Calu3 (cell line): ENCODE data around the gene B4GALNT3. TPM values are rescaled to one million over a fixed set of nuclear protein-coding genes. Genes with fewer than 3 reads are reported as not detected.

Experiments
- BruUV-seq: library from RNA; stranded (reverse); fragments of 400-500 nt; replicated peaks from 2 replicates; lab custom pipeline; 2021; lab: Mats Ljungman, UMichigan
- CTCF ChIA-PET: fragments of 300-600 bp; sonication (Branson Sonifier 250); formaldehyde crosslinking; loops from one replicate; lab custom pipeline; 2022; ENCODE audit warnings: antibody characterized with exemption; lab: Charles Lee
- DNase-seq: peaks from one replicate; pipeline ENCODE4 v3.0.0; 2022
- H3K27ac Mint-ChIP-seq: one replicate; pipeline ENCODE4 v1.8.0; 2022; ENCODE audit warnings: mixed read lengths; ENCODE audit not compliant: unreplicated experiment
- H3K27me3 Mint-ChIP-seq: one replicate; pipeline ENCODE4 v1.8.0; 2022; ENCODE audit warnings: mixed read lengths; ENCODE audit not compliant: unreplicated experiment
- H3K36me3 Mint-ChIP-seq: one replicate; pipeline ENCODE4 v1.8.0; 2022; ENCODE audit warnings: mild to moderate bottlenecking, moderate library complexity, mixed read lengths; ENCODE audit not compliant: insufficient read depth, unreplicated experiment
- H3K4me1 Mint-ChIP-seq: one replicate; pipeline ENCODE4 v1.8.0; 2022; ENCODE audit warnings: mild to moderate bottlenecking, low read depth, mixed read lengths; ENCODE audit not compliant: unreplicated experiment
- H3K4me3 Mint-ChIP-seq: one replicate; pipeline ENCODE4 v1.8.0; 2022; ENCODE audit warnings: mild to moderate bottlenecking, low read depth, moderate library complexity, mixed read lengths; ENCODE audit not compliant: unreplicated experiment
- H3K9me3 Mint-ChIP-seq: one replicate; pipeline ENCODE4 v1.8.0; 2022; ENCODE audit warnings: low read depth, mixed read lengths; ENCODE audit not compliant: unreplicated experiment
- CTCF ChIP-seq: fragments of 200-600 bp; IDR thresholded peaks from one replicate; pipeline ENCODE4 v1.8.0; 2022; ENCODE audit warnings: antibody characterized with exemption; ENCODE audit not compliant: unreplicated experiment
- intact Hi-C: fragments of 100-400 bp; cut with micrococcal nuclease; formaldehyde crosslinking; loops from one replicate; pipeline ENCODE4 v1.10.0; 2022; ENCODE audit not compliant: unreplicated experiment
- total RNA-seq: library from RNA; stranded (reverse); gene quantifications from 2 replicates; pipeline ENCODE4 v1.2.3, GENCODE V29; 2022

Gene B4GALNT3
- total RNA-seq, 1 experiment from 2014 or later, result 19.3 TPM

GRCh38 chr12:497501-498160 is 37.9 kb downstream of the B4GALNT3 start:
- Mint-ChIP-seq H3K9me3 (no peaks in the 10 kb centered on the region), H3K4me1 (peaks cover 33% of the 10 kb centered on the region), H3K27me3 (no peaks in the 10 kb centered on the region), H3K36me3 (no peaks in the 10 kb centered on the region), H3K27ac (no peak overlapping the region), H3K4me3 (no peak overlapping the region)
- intact Hi-C loops, result no loop called here
- CTCF ChIA-PET, result no interaction called here
- no TSS peak for BruUV-seq
- TF ChIP-seq CTCF, result no peak
- no peak for DNase-seq

- Mint-ChIP-seq H3K27me3 (no peaks in the 10 kb centered on the region), H3K4me3 (no peak overlapping the region), H3K9me3 (no peaks in the 10 kb centered on the region), H3K36me3 (peaks cover 6% of the 10 kb centered on the region), H3K4me1 (peaks cover 50% of the 10 kb centered on the region), H3K27ac (no peak overlapping the region)
- CTCF ChIA-PET, result interaction anchor here (1.1 kb wide), 1 partner anchor 10 kb away, joined by 3 read pairs; no protein-coding TSS in a partner anchor
- BruUV-seq, result no TSS peak
- intact Hi-C loops, result loop anchor here (5.0 kb wide), 2 partner anchors 37 to 38 kb away; no protein-coding TSS in a partner anchor
- TF ChIP-seq CTCF, result no peak
- DNase-seq, result no peak
These were observed 40.2 kb downstream of the B4GALNT3 start for GRCh38 chr12:499837-500458.

GRCh38 chr12:501722-502447 is 42.1 kb downstream of the B4GALNT3 start:
- peaks cover 6% of the 10 kb centered on the region for H3K36me3 Mint-ChIP-seq
- peak overlapping the region; percentile 87 for H3K27ac Mint-ChIP-seq
- intact Hi-C loops, result loop anchor here (5.0 kb wide), 2 partner anchors 35 to 40 kb away; no protein-coding TSS in a partner anchor
- no peak for TF ChIP-seq CTCF
- no peaks in the 10 kb centered on the region for H3K27me3 Mint-ChIP-seq
- no peaks in the 10 kb centered on the region for H3K9me3 Mint-ChIP-seq
- CTCF ChIA-PET, result interaction anchor here (0.6 to 2.5 kb wide), 3 partner anchors 8 to 37 kb away, joined by 4 to 21 read pairs (median 13); no protein-coding TSS in a partner anchor
- peaks cover 44% of the 10 kb centered on the region for H3K4me1 Mint-ChIP-seq
- no peak for DNase-seq
- peak overlapping the region; percentile 69 for H3K4me3 Mint-ChIP-seq
- no TSS peak for BruUV-seq

- Mint-ChIP-seq H3K9me3 (no peaks in the 10 kb centered on the region), H3K27ac (peak overlapping the region; percentile 87), H3K36me3 (peaks cover 6% of the 10 kb centered on the region), H3K4me1 (peaks cover 40% of the 10 kb centered on the region), H3K27me3 (no peaks in the 10 kb centered on the region), H3K4me3 (peak overlapping the region; percentile 69)
- DNase-seq, result peak; percentile 87
- intact Hi-C loops, result loop anchor here (5.0 kb wide), 2 partner anchors 34 to 41 kb away; no protein-coding TSS in a partner anchor
- no peak for TF ChIP-seq CTCF
- CTCF ChIA-PET, result interaction anchor here (0.6 to 2.5 kb wide), 6 partner anchors 15 to 63 kb away, joined by 3 to 21 read pairs (median 5); no protein-coding TSS in a partner anchor
- BruUV-seq, result no TSS peak
These were observed 43.5 kb downstream of the B4GALNT3 start for GRCh38 chr12:503111-503761.
